OCI-LY7 (cell line): ENCODE measurements around the gene TMEM178B.

Experiments
- EZH2phosphoT487 ChIP-seq: fragments of 200-600 bp; sonication (generic); IDR thresholded peaks from 2 replicates; pipeline ENCODE4 v1.6.1; 2018; ENCODE audit warnings: low read depth, borderline replicate concordance, mild to moderate bottlenecking, mixed run types, antibody characterized with exemption, low read length, moderate library complexity, mixed read lengths
- TF ChIP-seq, protein P1 (sequence below): fragments of 200-600 bp; sonication (generic); conservative IDR thresholded peaks from 2 replicates; pipeline ENCODE4 v1.5.1; 2014; ENCODE audit warnings: mild to moderate bottlenecking, antibody characterized with exemption, low read length, moderate library complexity, mixed read lengths

DNA sequence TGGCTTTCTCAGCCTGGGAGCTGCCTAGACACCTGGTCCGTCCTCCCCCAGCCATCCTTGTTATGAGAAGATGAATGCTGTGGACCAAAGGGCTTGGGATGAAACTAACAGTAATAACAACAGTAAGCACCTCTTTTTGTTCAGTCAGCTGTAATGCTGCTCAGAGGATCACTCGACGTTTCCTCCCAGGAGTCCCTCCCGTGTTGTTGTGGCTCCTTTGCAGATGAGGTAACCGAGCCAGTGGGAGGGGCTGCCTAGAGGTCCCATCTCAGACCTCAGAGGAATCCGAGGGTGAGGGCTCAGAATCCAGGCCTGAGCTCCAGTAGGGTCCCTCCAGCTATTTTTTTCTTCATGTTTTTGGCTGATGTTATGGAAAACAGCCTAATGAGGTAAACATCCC is 145.1 kb downstream of the TMEM178B start:
- TF ChIP-seq, protein P1, sequence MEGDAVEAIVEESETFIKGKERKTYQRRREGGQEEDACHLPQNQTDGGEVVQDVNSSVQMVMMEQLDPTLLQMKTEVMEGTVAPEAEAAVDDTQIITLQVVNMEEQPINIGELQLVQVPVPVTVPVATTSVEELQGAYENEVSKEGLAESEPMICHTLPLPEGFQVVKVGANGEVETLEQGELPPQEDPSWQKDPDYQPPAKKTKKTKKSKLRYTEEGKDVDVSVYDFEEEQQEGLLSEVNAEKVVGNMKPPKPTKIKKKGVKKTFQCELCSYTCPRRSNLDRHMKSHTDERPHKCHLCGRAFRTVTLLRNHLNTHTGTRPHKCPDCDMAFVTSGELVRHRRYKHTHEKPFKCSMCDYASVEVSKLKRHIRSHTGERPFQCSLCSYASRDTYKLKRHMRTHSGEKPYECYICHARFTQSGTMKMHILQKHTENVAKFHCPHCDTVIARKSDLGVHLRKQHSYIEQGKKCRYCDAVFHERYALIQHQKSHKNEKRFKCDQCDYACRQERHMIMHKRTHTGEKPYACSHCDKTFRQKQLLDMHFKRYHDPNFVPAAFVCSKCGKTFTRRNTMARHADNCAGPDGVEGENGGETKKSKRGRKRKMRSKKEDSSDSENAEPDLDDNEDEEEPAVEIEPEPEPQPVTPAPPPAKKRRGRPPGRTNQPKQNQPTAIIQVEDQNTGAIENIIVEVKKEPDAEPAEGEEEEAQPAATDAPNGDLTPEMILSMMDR = no peak
- TF ChIP-seq EZH2phosphoT487 = no peak
